ENCODE results near the gene YBX2.

Gene YBX2

DNA sequence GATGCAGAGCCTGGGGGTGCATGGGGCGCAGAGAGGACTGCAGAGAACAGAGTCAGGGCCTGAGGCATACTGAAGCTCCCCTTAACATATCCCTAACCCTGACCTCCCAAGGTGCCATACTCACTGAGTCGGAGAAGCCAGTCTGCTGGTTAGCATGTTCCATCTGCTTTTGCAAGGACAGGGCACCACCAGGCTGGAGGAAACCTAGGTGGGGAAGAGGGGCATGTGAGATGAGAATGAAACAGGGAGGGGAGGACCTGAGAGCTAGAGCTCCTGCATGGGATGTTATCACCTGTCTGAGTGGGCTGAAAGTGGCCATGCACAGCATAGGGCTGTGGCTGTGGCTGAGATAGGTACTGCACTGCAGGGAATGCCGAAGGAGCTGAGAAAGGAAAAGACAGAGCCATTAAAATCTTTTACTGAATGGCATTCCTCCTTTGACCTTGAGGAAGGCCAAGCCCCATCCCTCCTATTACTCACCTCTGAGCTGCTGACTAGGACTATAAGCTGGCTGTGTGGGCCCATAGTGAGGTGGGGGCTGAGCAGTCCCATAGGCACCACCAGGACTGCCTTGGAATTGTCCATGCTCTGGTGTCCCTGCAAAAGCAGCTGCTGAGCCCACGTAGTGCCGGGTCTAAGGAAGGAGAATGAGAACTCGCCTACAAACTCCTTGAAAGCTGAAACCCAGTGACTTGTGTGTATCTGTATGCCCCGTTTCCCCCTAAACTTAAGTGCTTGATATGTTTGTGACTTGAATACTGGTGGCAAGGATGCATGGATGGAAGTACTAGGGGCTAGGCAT, 18.9 kb upstream of the YBX2 start:
- TF ChIP-seq ZFX (IDR thresholded peaks at IDR 0.05) = no peak
- TF ChIP-seq, protein P1, sequence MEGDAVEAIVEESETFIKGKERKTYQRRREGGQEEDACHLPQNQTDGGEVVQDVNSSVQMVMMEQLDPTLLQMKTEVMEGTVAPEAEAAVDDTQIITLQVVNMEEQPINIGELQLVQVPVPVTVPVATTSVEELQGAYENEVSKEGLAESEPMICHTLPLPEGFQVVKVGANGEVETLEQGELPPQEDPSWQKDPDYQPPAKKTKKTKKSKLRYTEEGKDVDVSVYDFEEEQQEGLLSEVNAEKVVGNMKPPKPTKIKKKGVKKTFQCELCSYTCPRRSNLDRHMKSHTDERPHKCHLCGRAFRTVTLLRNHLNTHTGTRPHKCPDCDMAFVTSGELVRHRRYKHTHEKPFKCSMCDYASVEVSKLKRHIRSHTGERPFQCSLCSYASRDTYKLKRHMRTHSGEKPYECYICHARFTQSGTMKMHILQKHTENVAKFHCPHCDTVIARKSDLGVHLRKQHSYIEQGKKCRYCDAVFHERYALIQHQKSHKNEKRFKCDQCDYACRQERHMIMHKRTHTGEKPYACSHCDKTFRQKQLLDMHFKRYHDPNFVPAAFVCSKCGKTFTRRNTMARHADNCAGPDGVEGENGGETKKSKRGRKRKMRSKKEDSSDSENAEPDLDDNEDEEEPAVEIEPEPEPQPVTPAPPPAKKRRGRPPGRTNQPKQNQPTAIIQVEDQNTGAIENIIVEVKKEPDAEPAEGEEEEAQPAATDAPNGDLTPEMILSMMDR (conservative IDR thresholded peaks at IDR 0.05) = no peak; the same call in 1 of the 2 replicates
- H3K27ac ChIP-seq = no peak overlapping the region

DNA sequence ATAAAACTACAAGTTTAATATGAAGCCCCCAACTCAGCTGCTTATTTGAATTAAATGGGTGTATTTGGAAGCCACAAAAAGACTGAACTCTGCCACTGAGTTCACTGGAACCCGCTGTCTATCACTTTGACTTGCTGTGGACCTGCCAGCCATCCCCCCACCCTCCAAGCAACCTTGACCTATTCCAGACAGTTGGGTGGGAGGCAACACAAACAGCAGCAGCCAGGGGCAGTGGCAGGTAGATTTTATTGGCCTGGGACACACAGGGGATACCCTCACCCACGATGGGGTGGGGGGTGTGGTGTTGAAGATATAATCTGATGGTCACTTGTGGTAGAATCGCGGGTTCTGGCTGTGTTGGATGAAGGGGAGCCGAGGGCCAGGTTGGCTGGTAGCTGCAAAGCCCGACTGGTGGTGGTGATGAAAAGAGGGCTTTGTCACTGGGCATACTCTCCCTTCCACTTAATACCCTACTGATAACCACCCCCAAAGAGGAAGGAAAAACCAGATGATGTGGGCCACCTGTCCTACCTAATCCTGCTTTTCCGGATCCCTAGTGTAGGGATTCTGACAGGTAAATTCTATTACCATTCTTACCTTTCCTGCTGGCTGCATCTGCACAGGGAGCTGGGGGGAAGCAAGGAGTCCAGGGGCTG, 18.1 kb upstream of the YBX2 start:
- no peak overlapping the region for H3K27ac ChIP-seq
- TF ChIP-seq, protein P1 (conservative IDR thresholded peaks at IDR 0.05) = no peak
- TF ChIP-seq ZFX (IDR thresholded peaks at IDR 0.05) = no peak

DNA sequence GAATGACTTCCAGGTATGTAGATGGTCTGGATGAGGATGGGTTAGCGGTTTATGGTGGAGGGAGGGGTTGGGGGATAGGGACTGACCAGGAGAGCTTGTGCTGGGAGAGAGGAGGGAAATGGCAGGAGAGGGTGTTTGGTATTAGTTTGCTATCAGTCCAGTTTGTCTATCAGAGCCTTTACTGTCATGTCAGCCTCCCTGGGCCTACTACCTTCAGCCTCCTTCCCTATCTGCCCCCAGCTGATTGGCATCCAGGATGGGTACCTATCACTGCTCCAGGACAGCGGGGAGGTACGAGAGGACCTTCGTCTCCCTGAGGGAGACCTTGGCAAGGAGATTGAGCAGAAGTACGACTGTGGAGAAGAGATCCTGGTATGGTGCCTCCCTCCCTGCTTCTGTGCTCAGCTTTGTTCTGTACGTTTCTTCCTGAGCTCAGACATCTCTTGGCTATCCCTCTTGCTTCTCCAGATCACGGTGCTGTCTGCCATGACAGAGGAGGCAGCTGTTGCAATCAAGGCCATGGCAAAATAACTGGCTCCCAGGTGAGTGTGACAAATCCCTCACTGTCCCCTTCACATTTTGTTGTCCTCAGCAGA, 16.8 kb upstream of the YBX2 start:
- no peak for TF ChIP-seq ZFX (IDR thresholded peaks at IDR 0.05)
- TF ChIP-seq, protein P1 (conservative IDR thresholded peaks at IDR 0.05) = no peak
- H3K27ac ChIP-seq = no peak overlapping the region

DNA sequence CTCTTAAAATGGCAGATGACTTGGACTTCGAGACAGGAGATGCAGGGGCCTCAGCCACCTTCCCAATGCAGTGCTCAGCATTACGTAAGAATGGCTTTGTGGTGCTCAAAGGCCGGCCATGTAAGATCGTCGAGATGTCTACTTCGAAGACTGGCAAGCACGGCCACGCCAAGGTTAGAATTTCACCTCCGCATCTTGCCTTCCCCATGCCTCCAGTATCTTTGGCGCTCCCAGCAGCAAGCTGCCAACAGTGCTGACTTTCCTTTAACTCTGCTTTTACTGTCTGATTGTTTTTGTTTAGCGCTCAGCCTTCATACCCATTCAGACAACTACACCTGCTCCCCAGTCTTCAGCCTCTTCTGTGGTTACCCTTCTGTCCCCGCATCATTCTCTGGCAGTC, 15.2 kb upstream of the YBX2 start:
- peak overlapping the region; percentile 99; the same call in 1 of the 2 replicates for H3K27ac ChIP-seq
- no peak for TF ChIP-seq ZFX (IDR thresholded peaks at IDR 0.05)
- TF ChIP-seq, protein P1 (conservative IDR thresholded peaks at IDR 0.05) = no peak

DNA sequence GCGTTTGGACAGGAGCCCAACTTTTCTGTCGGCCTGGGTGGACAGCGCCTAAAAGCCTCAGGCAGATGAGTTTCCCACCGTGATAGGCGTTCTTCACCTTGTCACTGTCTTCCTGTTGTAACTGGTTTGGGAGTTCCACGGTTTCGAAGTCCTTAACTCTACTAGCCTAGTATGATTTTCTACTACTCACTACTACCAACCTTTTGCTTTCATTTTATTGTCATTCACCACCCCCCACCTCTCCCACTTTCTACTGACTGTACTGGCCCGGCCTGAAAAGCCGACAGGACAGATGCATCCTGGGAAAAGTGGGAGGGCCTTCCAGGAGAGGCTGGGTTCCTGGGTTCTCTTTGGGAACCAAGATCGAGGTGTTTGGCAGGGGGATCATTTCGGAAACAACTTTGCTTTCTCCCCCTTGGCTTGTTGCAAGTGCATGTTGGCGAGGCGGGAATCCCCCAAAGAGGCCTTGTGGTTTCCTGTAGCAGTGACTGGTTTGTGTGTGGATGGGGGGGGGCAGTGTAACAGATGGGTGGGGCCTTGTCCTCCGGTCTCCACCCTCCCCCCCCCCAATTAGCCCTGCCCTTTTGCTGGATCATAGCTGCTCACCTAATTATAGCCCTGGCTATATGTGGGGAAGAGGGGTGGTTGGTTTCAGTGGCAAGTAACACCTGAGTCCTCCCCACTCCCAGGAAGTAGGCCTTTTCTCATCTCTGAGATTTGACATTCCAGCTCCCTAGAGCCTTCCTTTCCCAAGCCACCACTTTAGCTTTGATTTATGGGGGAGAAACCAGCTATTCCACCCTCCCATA, 14.4 kb upstream of the YBX2 start:
- H3K27ac ChIP-seq = peak overlapping the region; percentile 99
- no peak for TF ChIP-seq ZFX (IDR thresholded peaks at IDR 0.05)
- TF ChIP-seq, protein P1 (conservative IDR thresholded peaks at IDR 0.05) = no peak

DNA sequence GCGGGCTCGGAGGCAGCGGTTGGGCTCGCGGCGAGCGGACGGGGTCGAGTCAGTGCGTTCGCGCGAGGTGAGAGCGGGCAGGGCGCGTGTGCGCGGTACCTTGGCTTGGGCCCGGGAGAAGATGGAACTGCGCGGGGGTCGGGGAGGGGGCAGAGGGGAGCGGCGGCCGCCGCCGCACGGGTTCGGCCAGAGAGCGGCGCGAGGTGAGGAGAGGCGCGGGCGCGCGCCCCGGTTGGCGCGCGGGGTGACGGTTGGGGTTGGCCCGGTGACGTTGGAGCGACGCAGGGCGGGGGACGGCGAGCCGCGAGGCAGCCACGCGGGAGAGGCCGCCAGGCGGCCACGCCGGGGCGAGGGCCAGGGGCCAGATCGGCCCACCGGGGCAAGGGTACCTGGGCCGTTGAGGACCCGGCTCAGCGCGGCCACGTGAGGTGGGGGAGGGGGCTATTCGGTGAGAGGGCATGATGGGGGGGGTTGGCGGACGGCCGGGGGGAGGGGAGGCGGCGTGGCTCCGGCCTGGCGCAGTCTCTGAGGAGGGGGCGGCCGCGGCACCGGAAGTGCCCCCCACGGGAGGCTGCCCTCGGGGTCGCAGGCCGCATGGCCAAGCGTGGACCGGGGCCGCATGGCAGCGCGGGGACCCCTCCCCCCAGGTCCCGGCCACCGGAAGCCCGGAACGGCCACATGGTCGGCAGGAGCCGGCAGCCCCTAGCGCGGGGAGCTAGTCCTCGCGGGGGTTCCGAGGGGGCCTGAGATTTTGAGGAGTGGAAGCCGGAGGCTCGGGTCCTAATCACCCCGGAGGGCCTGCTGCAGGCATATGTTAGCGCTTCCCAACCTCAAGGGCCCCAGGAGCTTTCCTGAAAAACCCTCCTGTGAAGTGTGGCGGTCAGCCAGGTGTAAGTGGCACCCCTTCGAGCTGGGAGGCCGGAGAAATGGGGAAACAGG, 13.5 kb upstream of the YBX2 start:
- H3K27ac ChIP-seq = peak overlapping the region; percentile 99
- TF ChIP-seq, protein P1 (conservative IDR thresholded peaks at IDR 0.05) = no peak
- TF ChIP-seq ZFX (IDR thresholded peaks at IDR 0.05) = 0 out of 2 replicates have a peak, but pooled peaks have one; percentile 10
